Measurements from ENCODE around the gene IGSF9B.
"Not testable (repeated sequence)": the region's sequence is repeated elsewhere in the genome, so short reads cannot be mapped to it uniquely, and the experiment has no call there.

IGSF9B gene, protein sequence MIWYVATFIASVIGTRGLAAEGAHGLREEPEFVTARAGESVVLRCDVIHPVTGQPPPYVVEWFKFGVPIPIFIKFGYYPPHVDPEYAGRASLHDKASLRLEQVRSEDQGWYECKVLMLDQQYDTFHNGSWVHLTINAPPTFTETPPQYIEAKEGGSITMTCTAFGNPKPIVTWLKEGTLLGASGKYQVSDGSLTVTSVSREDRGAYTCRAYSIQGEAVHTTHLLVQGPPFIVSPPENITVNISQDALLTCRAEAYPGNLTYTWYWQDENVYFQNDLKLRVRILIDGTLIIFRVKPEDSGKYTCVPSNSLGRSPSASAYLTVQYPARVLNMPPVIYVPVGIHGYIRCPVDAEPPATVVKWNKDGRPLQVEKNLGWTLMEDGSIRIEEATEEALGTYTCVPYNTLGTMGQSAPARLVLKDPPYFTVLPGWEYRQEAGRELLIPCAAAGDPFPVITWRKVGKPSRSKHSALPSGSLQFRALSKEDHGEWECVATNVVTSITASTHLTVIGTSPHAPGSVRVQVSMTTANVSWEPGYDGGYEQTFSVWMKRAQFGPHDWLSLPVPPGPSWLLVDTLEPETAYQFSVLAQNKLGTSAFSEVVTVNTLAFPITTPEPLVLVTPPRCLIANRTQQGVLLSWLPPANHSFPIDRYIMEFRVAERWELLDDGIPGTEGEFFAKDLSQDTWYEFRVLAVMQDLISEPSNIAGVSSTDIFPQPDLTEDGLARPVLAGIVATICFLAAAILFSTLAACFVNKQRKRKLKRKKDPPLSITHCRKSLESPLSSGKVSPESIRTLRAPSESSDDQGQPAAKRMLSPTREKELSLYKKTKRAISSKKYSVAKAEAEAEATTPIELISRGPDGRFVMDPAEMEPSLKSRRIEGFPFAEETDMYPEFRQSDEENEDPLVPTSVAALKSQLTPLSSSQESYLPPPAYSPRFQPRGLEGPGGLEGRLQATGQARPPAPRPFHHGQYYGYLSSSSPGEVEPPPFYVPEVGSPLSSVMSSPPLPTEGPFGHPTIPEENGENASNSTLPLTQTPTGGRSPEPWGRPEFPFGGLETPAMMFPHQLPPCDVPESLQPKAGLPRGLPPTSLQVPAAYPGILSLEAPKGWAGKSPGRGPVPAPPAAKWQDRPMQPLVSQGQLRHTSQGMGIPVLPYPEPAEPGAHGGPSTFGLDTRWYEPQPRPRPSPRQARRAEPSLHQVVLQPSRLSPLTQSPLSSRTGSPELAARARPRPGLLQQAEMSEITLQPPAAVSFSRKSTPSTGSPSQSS (N-terminal part only)

DNA sequence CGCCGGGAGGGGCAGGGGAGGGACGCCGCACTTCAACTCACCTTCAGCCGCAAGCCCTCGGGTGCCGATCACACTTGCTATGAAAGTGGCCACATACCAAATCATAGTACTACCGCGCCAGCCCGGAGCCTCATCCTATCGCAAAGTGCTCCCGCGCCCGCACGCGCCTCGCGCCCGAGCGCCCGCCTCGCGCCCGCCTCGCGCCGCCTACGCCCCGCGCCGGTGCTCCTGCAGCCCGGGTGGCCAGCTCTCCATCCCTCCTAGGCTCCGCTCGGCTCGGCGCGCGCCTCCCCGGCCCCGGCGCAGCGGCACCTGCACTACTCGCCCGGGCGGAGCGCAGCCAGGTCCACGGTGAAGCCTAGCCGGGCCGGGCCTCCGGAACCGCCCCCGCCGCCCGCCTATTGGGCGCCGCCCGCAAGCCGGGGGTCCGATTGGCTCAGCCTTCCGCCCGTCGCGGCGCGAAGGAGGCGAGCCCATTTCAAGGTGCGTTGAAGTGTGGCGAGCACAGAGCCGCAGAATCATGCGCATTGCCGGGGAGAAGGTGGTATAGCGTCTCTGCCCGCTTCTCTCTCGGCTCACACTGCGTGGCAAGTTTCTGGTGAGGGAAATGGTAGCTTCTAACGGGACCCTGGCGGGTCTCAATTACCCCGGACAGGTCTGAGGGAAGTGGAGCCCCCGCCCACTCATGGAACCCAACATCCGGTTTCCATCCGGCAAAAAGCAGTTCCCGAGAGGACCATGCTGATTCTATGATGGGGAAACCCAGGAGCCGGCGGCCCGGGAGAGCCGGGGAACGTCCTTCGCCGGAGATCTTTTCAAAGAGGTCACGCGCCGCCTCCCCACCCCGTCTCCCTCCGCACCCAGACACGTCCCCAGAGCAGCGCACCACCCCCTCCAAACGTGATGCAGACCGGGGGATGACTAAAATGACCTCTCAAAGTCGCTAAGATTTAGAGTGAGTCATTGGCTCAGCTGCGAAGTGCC lies at the start of gene IGSF9B:
Gene IGSF9B, minus strand, starts transcription at position 319 of the 984 bp plus-strand sequence. Its CDS starts 214 bp downstream, at position 105.
- peak; percentile 82 to 90 (median 86) for DNase-seq (ENCODE audit: low read depth in 3 of 3)

DNA sequence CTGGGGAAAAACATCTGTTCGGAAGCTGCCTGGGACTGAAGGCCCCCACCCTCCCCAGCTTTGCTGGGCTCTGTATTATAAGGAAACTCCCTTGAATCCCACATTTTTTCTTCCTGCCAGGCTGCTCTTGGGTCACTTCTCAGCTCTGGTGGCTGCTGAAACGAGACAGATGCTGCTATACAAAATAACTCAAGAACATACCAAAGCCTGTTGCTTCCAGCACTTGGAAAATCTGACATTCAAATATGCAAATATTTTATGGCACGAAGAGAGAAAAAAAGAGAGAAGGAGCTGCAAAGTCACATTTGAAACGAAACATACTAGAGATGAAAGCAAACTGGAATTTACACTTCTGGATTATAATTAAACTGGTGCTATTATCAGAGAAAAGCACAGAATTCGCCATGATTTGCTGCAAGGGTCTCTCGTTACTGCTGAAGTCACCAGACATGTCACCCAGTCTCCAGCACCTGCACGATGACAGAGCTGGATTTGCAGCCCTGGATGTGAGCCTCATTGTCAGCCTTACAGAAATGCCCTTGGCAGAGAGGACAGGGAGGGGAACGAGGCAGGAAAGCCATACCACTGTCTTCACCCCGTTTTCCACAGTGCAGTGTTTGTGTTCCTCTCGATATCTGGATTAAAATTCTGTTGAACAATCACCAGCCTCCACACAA lies 47.9 kb upstream of the IGSF9B start:
- DNase-seq (ENCODE audit: low read depth in 3 of 3), result no peak

DNA sequence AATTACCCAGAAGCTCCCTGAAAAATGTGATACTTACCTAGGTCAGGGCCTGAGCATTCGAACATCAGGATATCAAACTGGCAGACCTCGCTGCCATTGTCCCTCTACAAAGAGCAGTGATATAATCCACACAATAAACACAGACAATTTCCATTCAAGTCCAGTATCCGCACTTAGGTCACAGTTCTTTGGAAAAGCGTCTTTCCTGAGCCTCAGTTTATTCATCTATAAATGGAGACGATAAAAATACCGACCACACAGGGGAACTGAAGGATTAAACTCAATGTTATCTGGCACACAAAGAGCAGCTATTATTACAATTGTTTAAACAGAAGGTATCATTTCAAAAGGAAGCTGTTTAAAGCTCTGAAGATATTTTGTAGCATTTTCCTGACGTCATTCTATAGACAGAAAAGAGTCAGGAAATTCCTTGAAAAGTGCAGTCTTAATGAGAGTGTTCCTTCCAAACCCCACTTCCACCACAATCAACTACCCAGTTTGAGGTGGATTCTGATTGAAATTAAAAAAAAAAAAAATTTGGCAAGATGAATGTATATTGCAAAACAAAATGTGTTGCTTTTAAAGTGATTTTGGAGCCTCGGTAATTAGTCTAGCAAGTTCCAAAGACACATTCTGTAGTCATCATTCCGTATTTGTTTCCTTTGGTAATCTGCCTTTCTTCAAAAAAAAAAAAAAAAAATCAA lies 47.2 kb upstream of the IGSF9B start:
- no peak for DNase-seq (ENCODE audit: low read depth in 3 of 3)

DNA sequence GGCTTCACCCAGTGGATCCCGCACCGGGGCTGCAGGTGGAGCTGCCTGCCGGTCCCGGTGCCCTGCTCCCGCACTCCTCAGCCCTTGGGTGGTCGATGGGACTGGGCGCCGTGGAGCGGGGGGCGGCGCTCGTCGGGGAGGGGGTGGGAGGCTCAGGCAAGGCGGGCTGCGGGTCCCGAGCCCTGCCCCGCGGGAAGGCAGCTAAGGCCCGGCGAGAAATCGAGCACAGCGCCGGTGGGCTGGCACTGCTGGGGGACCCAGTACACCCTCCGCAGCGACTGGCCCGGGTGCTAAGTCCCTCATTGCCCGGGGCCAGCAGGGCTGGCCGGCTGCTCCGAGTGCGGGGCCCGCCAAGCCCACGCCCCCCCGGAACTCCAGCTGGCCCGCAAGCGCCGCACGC lies 46.1 kb upstream of the IGSF9B start:
- DNase-seq (ENCODE audit: low read depth in 3 of 3), result not testable (repeated sequence)

DNA sequence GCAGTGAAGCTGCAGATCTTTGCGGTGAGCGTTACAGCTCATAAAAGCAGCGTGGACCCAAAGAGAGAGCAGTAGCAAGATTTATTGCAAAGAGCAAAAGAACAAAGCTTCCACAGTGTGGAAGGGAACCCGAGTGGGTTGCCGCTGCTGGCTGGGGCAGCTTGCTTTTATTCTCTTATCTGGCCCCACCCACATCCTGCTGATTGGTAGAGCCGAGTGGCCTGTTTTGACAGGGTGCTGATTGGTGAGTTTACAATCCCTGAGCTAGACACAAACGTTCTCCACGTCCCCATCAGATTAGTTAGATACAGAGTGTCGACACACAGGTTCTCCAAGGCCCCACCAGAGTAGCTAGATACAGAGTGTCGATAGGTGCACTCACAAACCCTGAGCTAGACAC lies 45.6 kb upstream of the IGSF9B start:
- not testable (repeated sequence) for DNase-seq (ENCODE audit: low read depth in 3 of 3)

DNA sequence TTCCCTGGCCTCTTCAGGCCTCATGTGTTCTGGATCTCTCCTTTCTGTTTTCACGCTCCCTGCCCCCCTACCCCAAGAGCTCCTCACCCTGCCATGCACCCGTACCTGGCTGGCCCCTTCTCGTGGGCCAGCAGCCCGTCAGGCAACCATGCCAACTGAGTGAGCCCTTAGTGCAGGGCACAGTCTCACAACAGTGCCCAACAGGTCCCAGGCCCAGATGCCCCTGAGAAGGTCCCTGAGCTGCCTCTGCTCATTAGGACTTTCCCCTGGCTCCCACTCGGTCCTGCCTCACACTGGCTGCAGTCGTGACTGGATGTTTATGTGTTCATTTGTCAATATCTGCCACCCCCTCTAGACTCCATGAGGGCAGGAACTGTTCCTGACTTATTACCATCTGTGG lies 44.8 kb upstream of the IGSF9B start:
- no peak for DNase-seq (ENCODE audit: low read depth in 3 of 3)

DNA sequence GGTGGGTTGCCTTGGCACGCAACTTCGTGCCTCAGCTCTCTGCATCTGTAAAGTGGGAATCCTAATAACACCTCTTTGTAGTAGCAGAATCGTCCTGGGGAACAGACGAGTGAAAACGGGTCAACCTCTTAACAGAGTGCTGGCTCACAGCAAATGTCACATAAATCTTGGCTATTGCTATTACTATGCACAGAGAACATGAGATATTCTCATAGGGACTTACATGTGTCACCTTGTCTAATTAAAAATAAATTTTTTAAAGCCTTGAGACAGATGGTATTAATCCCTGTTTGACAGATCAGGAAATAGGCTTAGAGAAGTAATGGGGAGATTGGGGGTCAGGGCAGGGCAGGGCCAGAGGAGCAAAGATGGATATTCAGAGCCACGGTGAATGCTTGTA lies 44.3 kb upstream of the IGSF9B start:
- DNase-seq (ENCODE audit: low read depth in 3 of 3), result no peak

DNA sequence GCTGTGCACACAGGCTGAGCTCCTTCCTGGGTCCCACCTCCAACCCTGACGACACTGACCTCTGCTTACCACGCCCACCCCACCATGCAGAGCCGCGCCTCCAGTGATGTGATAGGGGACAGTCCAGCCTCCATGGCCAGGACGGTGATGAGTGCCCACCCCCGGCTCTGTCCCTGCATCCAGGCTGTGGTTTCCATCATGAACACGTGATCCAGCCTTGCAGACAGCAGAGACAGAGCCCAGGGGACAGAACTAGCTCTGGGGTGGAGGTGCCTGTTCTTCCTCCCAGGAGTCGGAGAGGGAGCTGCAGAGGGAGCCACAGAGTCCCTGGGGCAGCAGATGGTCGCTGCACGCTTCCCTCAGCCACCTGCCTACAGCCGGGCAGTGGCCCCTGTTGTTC lies 42.6 kb upstream of the IGSF9B start:
- DNase-seq (ENCODE audit: low read depth in 3 of 3), result no peak

DNA sequence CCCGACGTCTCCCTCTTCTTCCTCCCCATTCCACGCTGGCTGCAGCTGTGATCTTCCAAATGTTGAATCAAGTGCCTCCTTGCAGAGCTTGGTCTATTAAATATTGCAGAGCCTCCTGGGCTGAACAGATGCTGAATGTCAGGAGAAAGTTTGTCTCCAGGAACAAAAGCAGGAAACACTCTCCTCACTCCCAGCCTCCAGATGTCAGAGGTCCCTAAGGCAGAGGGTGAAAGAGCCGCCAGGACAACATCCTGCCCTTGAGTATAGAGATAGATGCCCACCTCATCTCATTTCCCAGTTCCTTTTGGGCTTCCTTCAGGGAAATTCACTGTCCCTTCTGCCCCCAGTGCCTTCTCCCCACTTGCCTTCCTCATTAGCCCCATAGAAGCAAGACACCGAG lies 40.8 kb upstream of the IGSF9B start:
- no peak for DNase-seq (ENCODE audit: low read depth in 3 of 3)

DNA sequence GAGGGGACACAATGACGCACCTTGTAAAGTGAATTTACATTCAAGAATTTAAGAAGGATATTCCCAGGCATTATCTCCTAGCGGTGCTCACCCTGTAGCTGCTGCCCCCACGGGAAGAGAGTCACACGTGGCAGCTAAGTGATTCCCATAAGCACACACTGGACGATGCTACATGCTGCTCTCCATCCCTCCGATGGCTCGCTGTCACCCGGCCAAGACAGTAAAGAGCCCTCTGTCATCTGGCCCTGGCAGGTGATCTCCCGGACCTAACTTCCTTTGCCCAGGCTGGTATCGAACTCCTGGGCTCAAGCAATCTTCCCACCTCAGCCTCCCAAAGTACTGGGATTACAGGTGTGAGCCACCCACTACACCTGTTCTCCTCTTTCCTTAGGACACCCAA lies 39.9 kb upstream of the IGSF9B start:
- DNase-seq (ENCODE audit: low read depth in 3 of 3), result no peak

DNA sequence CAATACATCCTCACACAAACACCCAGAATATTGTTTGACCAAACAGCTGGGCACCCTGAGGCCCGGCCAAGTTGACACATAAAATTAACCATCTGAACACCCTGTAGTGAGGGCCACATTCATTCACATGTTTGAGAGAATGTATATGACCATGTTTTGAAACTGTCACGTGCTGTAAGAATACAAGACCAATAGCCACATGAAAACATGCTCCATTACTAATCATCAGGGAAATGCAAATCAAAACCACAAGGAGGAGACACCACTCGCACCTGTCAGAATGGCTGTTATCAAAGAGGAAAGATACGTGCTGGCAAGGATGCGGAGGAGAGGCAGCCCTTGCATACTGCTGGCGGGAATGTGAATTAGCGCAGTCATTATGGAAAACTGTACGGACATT lies 38.3 kb upstream of the IGSF9B start:
- no peak for DNase-seq (ENCODE audit: low read depth in 3 of 3)

DNA sequence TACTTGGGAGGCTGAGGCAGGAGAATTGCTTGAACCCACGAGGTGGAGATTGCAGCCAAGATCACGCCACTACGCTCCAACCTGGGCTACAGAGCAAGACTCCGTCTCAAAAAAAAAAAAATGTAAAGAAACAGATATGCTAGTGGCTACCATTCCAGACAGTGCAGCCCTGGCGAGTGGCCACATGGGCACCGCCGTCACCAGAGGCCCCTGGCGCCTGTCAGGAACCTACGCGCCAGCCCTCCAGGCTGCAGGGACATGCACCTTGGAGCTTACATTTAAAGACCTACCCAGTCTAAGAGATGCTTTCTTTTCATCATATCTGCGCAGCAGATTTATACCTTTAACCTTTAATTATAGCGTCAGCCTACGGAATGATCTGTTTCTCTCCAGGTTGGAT lies 37.2 kb upstream of the IGSF9B start:
- no peak for DNase-seq (ENCODE audit: low read depth in 3 of 3)

DNA sequence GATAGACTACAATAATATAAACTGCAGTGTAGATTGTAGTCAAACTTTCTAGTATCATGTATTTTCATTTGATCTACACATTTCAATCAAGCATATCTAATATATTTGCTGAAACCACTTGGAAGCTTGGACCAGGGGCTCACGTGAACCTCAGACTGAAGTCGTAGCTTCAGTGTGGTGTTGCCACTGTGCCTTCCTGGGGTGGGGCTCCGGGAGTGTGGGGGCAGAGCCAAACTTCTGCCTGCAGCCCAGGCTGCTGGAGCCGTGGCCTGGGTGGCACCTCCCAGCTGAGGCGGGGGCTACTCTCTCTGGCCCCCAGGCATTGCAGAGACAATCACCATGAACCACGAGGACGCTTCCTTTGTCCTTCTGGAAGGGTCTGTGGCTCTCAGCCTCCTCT lies 36.3 kb upstream of the IGSF9B start:
- no peak for DNase-seq (ENCODE audit: low read depth in 3 of 3)

DNA sequence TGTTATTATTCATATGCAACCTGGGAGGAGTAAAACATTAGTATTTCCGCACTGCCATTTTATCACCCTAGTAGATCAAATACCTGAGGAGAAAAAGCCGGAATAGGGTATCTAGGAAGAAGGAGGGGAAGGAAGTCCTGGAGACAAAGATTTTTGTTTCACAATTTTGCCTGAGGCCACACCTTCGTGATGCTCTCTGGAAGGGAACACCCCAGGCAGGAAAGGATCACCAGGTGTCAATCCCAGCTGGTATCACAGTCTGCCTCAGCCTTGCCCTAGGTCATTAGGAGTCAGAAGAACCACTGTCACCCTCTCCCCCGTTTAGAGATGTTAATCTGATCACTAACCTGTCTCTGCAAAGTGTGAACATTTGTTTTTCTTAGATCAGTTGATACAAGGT lies 35.4 kb upstream of the IGSF9B start:
- DNase-seq (ENCODE audit: low read depth in 3 of 3), result no peak

DNA sequence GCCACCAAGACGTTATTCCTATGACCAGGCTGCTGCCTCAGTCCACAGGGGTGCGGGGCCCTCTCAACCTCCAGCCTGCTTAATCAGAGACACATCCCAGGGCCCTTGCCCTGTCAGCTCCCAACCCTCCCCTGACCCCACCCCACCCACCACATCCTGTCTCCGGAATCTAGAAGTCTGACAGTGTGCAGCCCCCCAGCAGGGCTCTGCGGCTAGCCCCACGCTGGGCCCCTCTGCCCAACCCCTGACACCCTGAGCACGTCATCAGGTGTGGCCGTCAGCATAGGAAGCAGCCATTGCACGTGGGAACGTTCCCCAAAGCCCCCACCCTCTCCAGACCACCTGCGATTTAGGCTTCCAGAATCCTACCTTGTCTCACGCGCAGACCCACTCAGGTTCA lies 34.3 kb upstream of the IGSF9B start:
- no peak for DNase-seq (ENCODE audit: low read depth in 3 of 3)

DNA sequence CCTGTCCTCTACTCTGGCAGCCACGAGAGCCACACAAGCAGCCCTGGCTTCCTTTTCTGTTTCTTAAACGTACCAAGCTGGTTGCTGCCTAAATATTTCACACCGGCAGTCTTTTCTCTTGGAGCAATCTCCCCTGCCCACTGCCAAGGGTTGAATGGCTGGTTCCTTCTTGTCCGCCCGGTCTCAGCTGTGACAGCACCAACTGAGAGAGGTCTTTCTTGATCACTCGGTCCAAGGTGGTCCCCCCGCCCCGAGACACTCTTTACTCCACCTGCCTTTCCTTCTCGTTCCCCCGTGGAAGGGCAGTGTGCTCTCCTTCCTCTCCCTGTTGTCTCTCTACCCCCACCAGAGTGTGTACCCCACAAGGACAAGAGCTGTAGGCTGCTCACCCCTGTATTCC lies 33.7 kb upstream of the IGSF9B start:
- no peak for DNase-seq (ENCODE audit: low read depth in 3 of 3)

DNA sequence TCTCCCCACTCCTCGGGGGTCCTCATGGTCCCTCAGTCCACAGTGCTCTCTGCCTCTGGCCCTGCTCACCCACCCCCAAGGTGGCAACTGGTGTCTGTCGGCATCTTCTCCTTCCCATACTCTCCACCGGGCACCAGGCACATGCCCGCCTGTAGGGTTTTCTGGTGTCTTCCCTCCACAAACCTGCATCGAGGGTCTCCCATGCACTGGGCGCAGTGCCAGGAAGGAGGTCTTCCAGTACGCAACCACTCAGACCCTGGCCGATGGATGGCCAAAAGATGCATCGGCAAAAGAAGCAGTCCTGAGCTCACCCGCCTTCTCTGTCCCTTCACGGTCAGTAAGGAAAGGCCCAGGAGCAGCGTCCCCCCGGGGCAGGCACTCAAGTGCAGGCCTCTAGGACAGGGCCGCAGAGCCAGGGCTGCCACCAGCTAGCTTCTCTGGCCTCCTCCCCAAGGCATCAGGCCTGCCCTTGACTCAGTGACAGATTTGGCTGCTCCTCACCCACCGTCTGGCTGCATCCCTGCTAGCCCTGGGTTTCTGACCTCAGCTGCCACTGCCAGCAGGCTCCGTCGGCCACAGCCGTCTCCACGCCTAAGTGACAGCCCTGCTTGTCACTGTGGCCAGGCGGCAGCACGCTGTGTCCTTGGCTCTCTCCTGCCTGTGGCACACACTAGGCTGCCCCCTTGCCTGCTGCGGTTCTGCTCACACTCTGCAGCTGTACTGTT lies 32.1 kb upstream of the IGSF9B start:
- DNase-seq (ENCODE audit: low read depth in 3 of 3), result no peak

DNA sequence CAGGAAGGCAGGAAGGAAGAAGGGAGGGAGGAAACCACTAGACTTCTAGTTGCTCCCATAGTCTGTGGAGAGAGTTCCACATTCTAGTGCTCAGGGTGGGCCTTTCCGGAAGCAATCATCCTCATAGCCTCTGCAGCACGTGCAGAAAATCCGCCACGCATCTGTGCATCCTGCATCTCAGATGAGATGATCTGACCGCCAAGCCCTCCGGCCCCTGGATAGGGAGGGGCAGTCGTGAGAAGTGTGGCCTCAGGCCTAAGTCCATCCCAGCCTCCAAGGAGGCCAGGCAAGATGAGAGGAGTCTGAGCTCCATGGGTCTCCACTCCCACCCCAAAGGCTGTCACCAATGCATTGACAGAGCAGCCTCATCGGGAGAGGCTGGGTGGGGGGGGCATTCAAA lies 30.4 kb upstream of the IGSF9B start:
- no peak for DNase-seq (ENCODE audit: low read depth in 3 of 3)

Measured in stimulated activated CD4-positive, alpha-beta T cell treated with anti-CD3 and anti-CD28 coated beads, TNF-alpha, amount 100 ng/mL, for 4 hours (primary cell).